HG03575 (cell line): Measurements from ENCODE around the gene CLEC5A.
"Not testable (repeated sequence)": the region's sequence is repeated elsewhere in the genome, so short reads cannot be mapped to it uniquely, and the experiment has no call there.

Experiments used
- ATAC-seq: cut with Tn5 transposase; IDR thresholded peaks from one replicate; pipeline ENCODE4 v1.9.1; 2021; ENCODE audit not compliant: unreplicated experiment, insufficient number of reproducible peaks, low FRiP score; ENCODE audit errors: extremely low read depth

CLEC5A gene

GRCh38 chr7:141950806-141951205 is 4.0 kb upstream of the CLEC5A start:
- ATAC-seq = no peak

GRCh38 chr7:141949911-141950310 is 3.1 kb upstream of the CLEC5A start:
- no peak for ATAC-seq

- no peak for ATAC-seq
Observed at GRCh38 chr7:141949451-141949850, 2.7 kb upstream of the CLEC5A start.

GRCh38 chr7:141949021-141949420 is 2.2 kb upstream of the CLEC5A start:
- ATAC-seq = no peak

GRCh38 chr7:141945356-141945755 is 1.4 kb downstream of the CLEC5A start:
- no peak for ATAC-seq

GRCh38 chr7:141944811-141945210 is 2.0 kb downstream of the CLEC5A start:
- ATAC-seq = no peak

- no peak for ATAC-seq
Observed at GRCh38 chr7:141943846-141944245, 2.9 kb downstream of the CLEC5A start.

- no peak for ATAC-seq
Observed at GRCh38 chr7:141941075-141941474, 5.7 kb downstream of the CLEC5A start.

- ATAC-seq = no peak
Observed at GRCh38 chr7:141930211-141930610, 16.6 kb downstream of the CLEC5A start.

GRCh38 chr7:141928845-141929195 is 18.0 kb downstream of the CLEC5A start:
- ATAC-seq = no peak

GRCh38 chr7:141928146-141928844 is 18.5 kb downstream of the CLEC5A start:
- no peak for ATAC-seq

GRCh38 chr7:141920281-141920680 is 26.5 kb downstream of the CLEC5A start:
- no peak for ATAC-seq

- ATAC-seq = no peak
Observed at GRCh38 chr7:141916099-141916498, 30.7 kb downstream of the CLEC5A start, which contains the start of gene OR9A4. Gene OR9A4, plus strand, starts transcription at chr7:141916399. Its CDS starts 2,477 bp downstream, at chr7:141918876.

- ATAC-seq = no peak
Observed at GRCh38 chr7:141915565-141915964, 31.2 kb downstream of the CLEC5A start.

GRCh38 chr7:141911391-141911790 is 35.4 kb downstream of the CLEC5A start:
- no peak for ATAC-seq

- no peak for ATAC-seq
Observed at GRCh38 chr7:141906285-141906684, 40.5 kb downstream of the CLEC5A start.

GRCh38 chr7:141899366-141899765 is 47.4 kb downstream of the CLEC5A start:
- not testable (repeated sequence) for ATAC-seq

- ATAC-seq = no peak
Observed at GRCh38 chr7:141891336-141891735, 55.4 kb downstream of the CLEC5A start.

- no peak for ATAC-seq
Observed at GRCh38 chr7:141889321-141889720, 57.5 kb downstream of the CLEC5A start.

- ATAC-seq = no peak
Observed at GRCh38 chr7:141884539-141885225, 62.1 kb downstream of the CLEC5A start.

- no peak for ATAC-seq
Observed at GRCh38 chr7:141880960-141881359, 65.8 kb downstream of the CLEC5A start.
